T-helper 1 cell treated with Interleukin-12 subunit alpha and Interleukin-12 subunit beta and Interleukin-4 antibody, amounts not matched to agents 30 ng/mL and 1 ng/mL, for 36 hours (primary cell): ENCODE data around the gene UMODL1. TPM values are rescaled to one million over a fixed set of nuclear protein-coding genes. Genes with fewer than 3 reads are reported as not detected.

Experiments
- intact Hi-C: fragments of 100-400 bp; cut with micrococcal nuclease; formaldehyde crosslinking; loops from one replicate; pipeline ENCODE4 v1.15.1; 2024
- total RNA-seq: library from RNA; stranded (reverse); gene quantifications from 2 replicates; pipeline ENCODE4 v1.2.3, GENCODE V29; 2022

UMODL1 gene
- total RNA-seq, 1 donor from 2014 or later, result 0.12 TPM

DNA sequence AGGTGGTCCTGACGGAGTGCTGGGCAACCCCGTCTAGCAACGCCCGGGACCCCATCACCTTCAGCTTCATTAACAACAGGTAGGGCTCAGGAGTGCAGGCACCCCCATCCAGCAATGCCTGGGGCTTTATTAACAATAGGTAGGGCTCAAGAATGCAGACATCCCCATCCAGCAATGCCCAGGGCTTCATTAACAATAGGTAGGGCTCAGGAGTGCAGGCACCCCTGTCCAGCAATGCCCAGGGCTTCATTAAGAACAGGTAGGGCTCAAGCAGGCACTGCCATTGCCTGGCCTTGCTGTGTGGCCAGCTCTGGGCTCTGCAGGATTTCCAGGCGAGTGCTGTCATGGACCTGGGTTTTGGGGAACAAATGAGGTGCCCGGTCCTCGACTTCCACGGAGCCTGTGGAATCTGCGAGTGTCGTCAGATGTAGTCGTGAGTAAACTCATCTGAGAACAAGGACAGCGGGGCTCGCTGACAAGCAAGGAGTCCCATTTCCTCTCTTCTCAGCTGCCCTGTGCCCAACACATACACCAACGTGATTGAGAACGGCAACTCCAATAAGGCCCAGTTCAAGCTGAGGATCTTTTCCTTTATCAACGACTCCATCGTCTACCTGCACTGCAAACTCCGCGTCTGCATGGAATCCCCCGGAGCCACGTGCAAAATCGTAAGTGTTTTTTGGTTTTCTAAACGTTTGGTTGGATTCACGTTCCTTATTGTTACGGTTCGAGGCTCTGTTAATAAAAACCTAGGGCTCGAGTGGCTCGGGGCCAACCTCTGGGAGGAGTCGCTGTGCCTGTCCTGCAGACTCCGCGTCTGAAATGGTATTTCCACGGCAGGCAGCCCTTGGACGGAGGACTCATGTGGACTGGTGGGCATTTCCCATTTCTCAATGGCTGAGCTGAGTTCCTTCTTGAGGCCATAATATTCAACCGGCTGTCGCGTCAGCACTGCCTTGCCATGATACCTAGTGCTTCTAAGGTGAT lies 56.3 kb downstream of the UMODL1 start:
- intact Hi-C loops, result no loop called here

DNA sequence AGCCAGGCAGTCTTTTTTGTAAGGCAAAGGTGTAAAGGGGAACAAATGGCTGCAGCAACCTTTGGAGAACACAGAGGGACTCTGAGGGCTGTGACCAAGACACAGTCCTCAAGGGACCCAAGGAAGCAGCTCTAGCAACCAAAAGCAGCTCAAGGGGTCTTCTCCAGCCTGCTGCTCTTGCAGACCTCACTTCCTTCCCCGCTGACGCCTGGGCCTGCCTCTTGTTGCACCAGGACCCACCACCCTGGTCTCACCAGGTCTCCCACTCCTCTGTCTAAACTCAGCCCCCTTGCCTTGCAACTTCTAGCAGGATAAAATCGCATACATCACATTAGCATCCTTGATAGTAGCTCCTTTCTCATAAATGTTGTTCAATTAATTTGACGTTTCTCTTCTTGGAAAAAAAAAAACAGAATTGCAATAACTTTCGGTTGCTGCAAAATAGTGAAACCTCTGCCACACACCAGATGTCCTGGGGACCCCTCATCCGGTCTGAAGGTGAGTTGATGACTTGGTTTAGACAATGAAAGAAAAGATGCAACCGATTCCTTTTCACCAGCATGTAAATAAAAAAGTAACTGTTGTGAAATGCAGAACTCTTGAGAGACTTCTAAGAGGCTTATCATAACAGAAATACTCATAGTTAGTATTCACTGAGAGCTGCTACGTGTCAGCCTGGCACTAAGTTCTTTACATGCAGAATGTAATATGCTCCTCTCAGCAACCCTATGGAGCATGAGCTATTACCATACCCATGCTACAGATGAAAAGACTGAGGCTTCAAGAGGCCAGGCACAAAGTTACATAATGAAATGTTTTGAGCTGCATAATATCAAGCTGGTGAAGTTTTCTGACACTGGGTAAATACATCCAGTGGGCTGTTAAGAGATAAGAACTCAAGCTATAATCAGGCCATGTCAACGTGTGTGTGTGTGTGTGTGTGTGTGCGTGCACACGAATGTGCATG lies 58.5 kb downstream of the UMODL1 start:
- intact Hi-C loops, result no loop called here

DNA sequence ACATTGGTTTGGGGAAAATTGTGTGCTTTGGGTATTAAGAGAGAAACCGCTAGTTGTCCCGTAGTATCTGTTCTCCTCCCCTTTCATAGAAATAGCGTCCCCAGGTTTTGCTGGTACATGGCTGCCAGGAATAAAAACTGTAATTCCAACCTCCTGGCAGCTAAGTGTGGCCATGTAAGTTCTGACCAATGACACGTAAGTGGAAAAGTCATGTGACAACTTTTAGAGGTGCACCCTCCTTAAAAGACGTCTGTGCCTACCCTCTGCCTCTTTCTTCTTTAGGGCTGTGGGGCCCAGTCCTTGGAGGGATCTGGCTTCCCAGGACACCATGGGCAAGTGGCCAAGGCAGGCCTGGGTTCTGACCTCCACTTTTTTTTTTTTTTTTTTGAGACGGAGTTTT lies 59.3 kb downstream of the UMODL1 start:
- intact Hi-C loops, result no loop called here

DNA sequence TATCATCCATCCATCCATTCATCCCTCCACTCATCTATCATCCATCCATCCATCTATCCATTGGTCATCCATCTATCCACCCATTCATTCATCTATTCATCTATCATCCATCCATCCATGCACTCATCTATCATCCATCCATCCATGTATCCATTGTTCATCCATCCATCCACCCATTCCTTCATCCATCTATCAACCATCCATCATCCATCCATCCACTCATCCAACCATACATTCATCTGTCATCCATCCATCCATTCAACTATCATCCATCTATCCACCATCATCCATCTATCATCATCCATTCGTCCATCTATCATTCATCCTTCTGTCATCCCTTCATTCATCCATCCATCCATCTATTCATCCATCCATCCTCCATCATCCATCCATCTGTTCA lies 61.1 kb downstream of the UMODL1 start:
- intact Hi-C loops, result no loop called here

DNA sequence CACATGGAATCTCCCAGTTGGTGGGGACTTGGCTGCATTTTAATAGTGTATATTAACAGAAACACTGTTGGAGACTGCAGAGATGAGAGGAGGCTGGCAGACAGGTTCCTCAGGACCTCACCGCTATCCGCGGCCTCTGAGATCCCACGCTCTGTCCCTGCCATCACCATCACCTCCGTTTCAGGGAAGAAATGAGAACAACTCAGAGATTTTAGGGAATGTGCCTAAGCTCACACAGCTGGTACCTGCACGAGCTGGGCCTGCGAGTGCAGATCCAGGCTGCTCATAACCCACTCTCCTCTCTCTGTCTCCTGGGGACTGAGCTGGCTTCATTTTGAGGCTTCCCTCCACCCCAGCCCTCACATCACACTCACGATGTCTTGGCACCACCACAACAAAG lies 62.0 kb downstream of the UMODL1 start:
- intact Hi-C loops, result no loop called here

DNA sequence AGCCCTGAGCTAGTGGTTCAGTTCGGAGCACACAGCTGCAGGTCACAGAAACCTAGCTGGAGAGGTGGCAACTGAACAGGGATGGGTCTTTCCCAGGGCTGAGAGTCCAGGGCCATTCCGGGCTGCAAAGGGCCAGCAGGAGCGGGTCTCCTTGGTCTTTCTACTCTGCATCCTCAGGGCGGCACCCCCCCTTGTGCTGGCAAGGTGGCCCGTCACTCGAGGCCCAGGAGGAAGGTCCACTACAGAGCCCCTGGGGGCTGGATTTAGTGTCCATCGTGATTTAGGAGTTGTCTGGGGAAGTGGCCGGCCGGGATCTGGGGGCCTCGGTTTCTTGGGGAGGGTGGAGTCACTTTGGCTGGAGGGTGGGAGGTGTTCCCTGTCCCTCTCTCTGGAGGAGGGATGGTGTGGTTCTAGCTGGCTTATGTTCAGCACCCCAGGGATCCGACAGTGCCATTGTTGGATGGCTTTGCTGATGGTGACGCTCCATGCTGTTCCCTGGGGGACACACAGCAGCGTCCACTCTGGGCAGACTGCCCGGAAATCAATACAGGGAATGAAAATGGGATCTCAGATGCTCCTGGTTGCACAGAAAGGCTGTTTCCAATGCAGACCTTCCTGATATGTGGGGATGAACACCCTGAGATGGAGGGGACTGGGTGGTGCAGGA lies 64.4 kb downstream of the UMODL1 start:
- intact Hi-C loops, result no loop called here

DNA sequence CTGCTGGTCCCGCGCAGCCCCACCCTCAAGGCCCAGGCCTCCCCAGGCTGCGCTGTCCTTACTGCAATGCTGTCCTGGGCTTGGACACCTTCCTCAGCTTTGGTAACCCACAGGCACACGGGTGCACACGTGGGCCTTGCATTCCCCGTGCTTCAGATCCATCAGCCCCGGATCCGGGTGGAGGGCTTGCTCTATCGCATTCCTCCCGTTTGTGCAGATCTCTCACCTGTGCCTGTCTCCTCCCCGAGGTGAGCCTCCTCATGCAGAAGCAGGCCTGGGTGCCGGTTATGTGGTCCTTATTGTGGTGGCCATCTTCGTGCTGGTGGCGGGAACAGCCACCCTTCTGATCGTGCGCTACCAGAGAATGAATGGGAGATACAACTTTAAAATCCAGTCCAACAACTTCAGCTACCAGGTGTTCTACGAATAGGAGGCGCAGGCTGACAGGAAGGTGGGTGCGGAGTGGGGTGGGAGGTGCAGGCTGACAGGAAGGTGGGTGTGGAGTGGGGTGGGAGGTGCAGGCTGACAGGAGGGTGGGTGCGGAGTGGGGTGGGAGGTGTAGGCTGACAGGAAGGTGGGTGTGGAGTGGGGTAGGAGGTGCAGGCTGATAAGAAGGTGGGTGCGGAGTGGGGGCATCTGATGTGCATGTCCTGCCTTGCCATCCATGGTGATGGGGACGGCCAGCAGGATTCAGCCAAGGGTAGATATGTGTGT lies 66.2 kb downstream of the UMODL1 start:
- intact Hi-C loops, result no loop called here

DNA sequence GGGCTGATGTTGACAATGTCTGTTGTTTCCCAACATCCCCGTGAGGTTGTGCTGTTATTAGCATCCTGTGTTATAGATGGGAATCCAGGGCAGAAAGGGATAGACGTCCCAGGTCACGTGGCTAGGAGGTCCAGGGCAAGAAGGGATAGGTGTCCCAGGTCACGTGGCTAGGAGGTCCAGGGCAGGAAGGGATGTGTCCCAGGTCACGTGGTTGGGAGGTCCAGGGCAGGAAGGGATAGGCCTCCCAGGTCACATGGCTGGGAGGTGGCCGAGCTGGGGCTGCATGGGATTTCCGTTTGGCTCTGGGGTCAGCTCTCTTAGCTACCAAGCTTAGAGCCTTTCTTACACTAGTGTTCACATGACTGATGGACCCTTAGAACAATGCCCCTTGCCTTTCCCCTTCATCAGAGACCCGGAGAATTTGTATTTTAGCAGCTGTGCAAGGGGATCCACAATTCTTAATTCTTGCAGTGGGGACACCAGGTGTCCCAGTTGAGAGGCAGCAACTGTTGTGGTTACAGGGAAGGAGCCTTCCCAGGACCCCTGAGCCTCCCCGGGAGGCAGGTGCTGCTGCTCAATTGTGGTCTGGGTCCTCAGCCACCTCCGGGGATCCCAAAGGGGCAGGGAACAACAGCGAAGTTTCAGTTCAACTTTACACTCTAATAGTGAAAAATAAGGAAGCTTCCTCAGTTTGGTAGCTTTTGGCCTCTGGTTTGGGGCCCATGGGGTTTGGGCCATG lies 69.2 kb downstream of the UMODL1 start:
- intact Hi-C loops, result loop anchor here (10.0 kb wide), 1 partner anchor 694 kb away; no protein-coding TSS in a partner anchor

DNA sequence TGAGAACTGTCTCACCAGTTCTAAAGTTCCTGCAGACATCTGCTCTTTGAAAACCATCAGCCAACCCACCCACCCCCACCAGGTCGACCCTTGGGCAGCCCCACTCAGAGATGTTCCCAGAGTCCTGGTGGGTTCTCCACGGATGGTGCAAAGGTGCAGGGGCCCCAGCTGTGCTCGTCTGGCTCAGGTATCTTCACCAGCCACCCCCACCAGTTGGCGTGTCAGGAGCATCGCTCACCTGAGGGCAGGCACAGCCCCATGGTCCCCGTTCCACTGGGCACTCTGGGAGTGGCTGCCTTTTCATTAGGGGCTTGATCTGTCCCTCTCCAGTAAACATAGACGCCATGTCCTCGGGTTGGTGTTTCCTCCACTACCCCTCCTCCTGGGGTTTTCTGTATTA lies 70.5 kb downstream of the UMODL1 start:
- intact Hi-C loops, result loop anchor here (10.0 kb wide), 1 partner anchor 693 kb away; no protein-coding TSS in a partner anchor

DNA sequence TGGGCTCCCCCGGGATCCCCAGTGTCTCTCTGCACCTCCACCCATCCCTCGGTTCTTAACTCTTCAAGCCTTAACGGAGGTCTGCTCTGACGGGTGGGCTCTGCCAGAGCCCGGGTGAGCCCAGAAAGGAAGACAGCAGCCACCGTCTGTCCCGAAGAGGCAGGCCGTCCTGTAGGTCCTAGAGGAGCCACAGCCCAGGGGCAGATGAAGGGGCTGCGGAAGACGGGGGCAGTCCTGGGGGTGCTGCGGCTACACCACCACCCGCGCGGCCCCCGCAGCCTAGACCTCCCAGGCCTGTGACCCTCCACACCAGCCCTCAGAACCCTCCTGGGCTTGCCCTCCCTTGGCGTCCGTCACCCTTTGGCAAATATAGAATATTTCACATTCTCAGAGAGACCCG lies 71.0 kb downstream of the UMODL1 start:
- intact Hi-C loops, result loop anchor here (10.0 kb wide), 1 partner anchor 693 kb away; no protein-coding TSS in a partner anchor

DNA sequence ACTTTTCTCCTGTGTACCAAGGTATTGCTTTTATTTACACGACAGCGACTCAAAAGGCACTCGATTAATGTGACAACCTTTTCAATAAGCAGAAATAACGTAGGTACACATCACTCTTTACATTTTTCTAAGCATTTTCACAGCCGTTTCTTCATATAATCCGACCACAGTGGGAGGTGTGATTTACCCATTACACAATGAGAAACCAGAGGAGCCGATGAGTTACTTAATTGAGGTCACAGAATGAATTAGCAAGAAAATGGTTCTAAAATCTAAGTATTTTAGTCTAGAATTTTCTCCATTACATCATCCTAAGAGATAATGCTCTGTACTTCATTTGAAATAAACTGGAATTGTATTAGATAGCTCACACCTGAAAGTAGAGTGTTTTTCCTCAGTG lies 71.5 kb downstream of the UMODL1 start:
- intact Hi-C loops, result loop anchor here (10.0 kb wide), 1 partner anchor 692 kb away; no protein-coding TSS in a partner anchor

DNA sequence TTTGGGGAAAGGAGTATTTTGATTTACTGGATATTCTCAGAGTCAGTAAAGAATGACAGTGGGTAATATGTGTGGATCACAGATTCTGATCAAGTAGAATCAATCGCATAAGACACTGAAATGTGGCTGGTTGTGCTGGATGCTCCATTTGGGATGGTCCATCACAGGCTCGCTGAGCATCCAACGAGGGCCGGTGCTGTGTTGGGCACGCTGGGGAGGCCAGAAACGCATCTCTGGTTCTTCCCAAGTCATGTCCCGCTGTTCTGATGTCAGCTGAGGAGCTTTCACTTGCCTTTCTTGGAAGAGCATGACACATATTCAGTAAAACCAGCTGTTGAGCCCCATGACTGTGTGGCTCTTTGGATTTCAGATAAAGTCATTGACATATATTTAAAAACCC lies 72.0 kb downstream of the UMODL1 start:
- intact Hi-C loops, result loop anchor here (10.0 kb wide), 1 partner anchor 692 kb away; no protein-coding TSS in a partner anchor

DNA sequence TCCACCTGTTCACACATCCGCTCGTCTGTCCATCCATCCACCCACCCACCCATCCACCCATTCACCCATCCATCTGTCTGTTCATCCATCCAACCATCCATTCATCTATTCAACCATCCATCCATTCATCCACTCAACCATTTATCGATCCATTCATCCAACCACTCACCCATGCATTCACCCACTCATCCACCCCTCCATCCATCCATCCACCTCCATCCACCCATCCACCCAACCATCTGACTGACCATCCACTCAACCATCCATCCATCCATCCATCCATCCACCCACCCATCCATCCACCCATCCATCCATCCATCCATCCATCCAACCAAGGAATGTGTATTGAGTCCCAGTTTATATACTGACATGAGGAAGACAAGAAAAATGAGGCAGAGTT lies 73.1 kb downstream of the UMODL1 start:
- intact Hi-C loops, result loop anchor here (2.0 to 10.0 kb wide), 3 partner anchors 165 to 691 kb away; no protein-coding TSS in a partner anchor

DNA sequence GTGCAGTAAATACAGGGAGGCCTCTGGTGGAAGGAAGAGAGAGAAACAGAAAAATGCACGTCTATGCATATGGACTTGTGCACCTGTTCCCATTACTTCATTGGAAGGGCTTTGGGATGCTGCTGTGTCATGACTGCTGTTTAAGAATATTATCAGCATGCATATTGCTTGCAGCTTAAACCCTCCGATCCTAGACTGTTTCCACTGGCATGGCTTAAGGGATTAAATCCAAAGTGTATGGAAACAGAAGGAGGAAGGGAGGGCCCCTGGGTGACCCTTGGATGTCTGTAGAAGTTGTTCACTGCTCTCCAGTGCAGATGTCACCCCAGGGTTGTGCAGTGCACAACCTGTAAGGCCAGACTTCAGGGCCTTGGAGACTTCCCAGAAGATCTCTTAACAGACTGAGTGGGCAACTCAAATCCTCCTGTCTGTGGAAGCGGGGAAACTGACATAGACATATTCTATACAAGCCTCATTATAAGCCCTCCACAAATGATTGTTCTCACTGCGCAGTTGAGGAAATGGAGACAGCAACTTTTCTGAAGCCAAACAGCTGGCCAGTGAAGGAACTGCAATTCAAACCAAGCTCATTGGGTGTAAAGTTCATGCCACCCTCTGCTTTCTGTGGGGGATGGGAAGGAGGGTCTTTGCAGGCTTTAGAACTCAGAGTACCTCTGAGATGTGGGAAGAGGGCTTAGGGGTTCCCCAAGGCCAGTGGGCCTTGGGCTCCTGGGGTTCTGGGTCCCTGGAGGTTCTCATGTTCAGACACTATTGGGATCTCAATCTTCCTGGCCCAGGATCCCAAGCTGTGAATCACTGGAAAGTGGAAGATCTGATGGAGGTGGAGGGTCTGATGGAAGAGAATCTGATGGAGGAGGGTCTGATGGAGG lies 73.8 kb downstream of the UMODL1 start:
- intact Hi-C loops, result loop anchor here (1.0 to 10.0 kb wide), 11 partner anchors 19 to 690 kb away; no protein-coding TSS in a partner anchor

DNA sequence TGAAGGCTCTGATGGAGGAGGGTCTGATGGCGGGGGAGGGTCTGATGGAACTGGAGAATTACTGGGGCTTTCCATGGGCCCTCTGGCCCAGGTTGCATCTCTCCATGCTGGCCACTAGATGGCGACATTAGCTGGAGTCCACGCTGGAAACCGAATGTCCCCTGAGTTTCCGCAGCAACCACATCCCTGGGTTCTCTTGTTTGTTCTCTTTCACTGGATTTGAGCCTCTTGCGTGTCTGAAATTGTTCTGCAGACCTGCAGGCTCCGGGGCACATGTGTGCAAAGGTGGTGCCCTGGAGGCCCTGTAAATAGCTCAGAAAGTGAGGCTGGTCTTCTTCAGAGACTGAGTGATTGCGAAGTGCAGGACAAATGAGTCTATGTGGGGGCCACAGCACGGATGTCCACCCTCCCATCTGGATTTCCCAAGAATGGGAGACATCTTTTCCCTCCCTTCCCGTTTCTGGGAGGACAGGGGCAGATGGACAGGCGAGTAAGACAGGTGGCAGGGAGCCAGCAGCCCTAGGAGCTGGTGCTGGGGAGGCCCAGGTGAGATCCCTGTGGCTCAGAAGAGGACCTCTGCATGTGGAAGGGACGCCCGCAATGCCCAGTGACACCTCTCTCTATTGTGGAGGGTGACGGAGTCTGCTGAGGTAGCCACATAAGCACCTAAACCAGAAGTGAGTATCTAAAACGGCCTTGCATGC lies 74.6 kb downstream of the UMODL1 start:
- intact Hi-C loops, result loop anchor here (1.0 to 10.0 kb wide), 11 partner anchors 19 to 689 kb away; no protein-coding TSS in a partner anchor

DNA sequence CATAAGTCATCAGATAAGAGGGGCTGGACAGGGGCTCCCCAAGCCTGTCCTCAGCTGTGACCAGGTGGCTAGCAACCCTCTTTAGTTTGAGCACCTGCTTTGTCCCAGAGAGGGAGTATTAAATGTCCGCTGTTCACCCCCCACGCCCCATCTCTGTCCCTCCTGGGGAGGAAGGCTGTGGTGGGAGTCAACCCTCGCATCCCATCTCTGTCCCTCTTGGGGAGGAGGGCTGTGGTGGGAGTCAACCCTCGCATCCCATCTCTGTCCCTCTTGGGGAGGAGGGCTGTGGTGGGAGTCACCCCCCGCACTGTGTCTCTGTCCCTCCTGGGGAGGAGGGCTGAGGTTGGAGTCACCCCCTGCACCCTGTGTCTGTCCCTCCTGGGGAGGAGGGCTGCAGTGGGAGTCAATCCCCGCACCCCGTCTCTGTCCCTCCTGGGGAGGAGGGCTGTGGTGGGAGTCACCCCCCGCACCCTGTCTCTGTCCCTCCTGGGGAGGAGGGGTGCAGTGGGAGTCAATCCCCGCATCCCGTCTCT lies 75.2 kb downstream of the UMODL1 start:
- intact Hi-C loops, result loop anchor here (10.0 kb wide), 1 partner anchor 688 kb away; no protein-coding TSS in a partner anchor

DNA sequence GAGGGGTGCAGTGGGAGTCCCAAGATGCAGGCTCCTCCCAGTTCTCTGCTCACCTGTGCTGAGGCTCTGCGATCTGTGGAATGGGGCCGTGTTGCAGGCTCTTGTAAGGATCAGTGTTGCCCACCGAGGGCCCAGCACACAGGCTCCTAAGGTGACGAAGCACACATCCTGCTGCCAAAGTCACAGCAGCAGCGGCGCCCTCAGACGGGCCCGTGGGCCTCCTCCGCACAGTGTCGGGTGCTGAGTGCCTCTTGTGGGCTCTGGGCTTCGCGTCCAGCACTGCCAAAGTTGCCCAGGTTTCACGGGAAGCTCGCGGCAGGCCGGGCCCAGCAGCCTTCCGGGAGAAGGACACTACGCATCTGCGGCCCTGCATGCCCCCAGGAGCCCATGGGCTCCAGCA lies 75.7 kb downstream of the UMODL1 start:
- intact Hi-C loops, result loop anchor here (10.0 kb wide), 1 partner anchor 688 kb away; no protein-coding TSS in a partner anchor
